Measurements from ENCODE around the gene MPC2.

The MPC2 gene

GRCh38 chr1:167936930-167937708 lies at the start of gene MPC2:
Gene MPC2, minus strand, starts transcription at chr1:167937072. Its CDS starts 1,231 bp downstream, at chr1:167935841.
- H3K4me3 ChIP-seq (ENCODE audit: low read length) = peak within 1 kb of the TSS; percentile 85
- TF ChIP-seq CTCF (conservative IDR thresholded peaks at IDR 0.05; ENCODE audit: low read length) = no peak
- peak; percentile 69 for DNase-seq (ENCODE audit: low read depth)

GRCh38 chr1:167984886-167985489 lies 48.1 kb upstream of the MPC2 start:
- no peak for DNase-seq (ENCODE audit: low read depth)
- no peak overlapping the region for H3K4me3 ChIP-seq (ENCODE audit: low read length)
- TF ChIP-seq CTCF (conservative IDR thresholded peaks at IDR 0.05; ENCODE audit: low read length) = no peak

- H3K4me3 ChIP-seq (ENCODE audit: low read length) = no peak overlapping the region
- no peak for DNase-seq (ENCODE audit: low read depth)
- TF ChIP-seq CTCF (conservative IDR thresholded peaks at IDR 0.05; ENCODE audit: low read length) = no peak
These were observed 47.0 kb upstream of the MPC2 start for GRCh38 chr1:167983797-167984420.

- no peak overlapping the region for H3K4me3 ChIP-seq (ENCODE audit: low read length)
- TF ChIP-seq CTCF (conservative IDR thresholded peaks at IDR 0.05; ENCODE audit: low read length) = no peak
- no peak for DNase-seq (ENCODE audit: low read depth)
These were observed 45.1 kb upstream of the MPC2 start for GRCh38 chr1:167981933-167982332.

- DNase-seq (ENCODE audit: low read depth) = no peak
- no peak for TF ChIP-seq CTCF (conservative IDR thresholded peaks at IDR 0.05; ENCODE audit: low read length)
- H3K4me3 ChIP-seq (ENCODE audit: low read length) = no peak overlapping the region
These were observed 40.4 kb upstream of the MPC2 start for GRCh38 chr1:167977245-167977644.

- TF ChIP-seq CTCF (conservative IDR thresholded peaks at IDR 0.05; ENCODE audit: low read length) = no peak
- no peak for DNase-seq (ENCODE audit: low read depth)
- H3K4me3 ChIP-seq (ENCODE audit: low read length) = no peak overlapping the region
These were observed 37.8 kb upstream of the MPC2 start for GRCh38 chr1:167974698-167975097.

All from AG10803 (cell line).